GM19099 (cell line): ENCODE results near the gene SLCO2B1.

ENCODE experiments used
- POLR2A ChIP-seq: IDR thresholded peaks from 3 replicates; pipeline ENCODE4 v1.6.1; 2011; ENCODE audit warnings: low read depth; ENCODE audit not compliant: insufficient read length; ENCODE audit errors: extremely low read depth

SLCO2B1 gene

GRCh38 chr11:75249704-75250103 lies 98.8 kb downstream of the SLCO2B1 start:
- TF ChIP-seq POLR2A = no peak

- TF ChIP-seq POLR2A = no peak
Observed at GRCh38 chr11:75254326-75254725, 103.4 kb downstream of the SLCO2B1 start.
